Ramos (cell line): Measurements from ENCODE around the gene ATOH7.
"Not testable (repeated sequence)": the region's sequence is repeated elsewhere in the genome, so short reads cannot be mapped to it uniquely, and the experiment has no call there.

Source experiments
- in situ Hi-C: fragments of 300-500 bp; cut with MboI; formaldehyde crosslinking; loops from one replicate; pipeline ENCODE4 v1.14.3; 2022; ENCODE audit warnings: low sequenced_read_pairs; ENCODE audit not compliant: unreplicated experiment

ATOH7 gene

DNA sequence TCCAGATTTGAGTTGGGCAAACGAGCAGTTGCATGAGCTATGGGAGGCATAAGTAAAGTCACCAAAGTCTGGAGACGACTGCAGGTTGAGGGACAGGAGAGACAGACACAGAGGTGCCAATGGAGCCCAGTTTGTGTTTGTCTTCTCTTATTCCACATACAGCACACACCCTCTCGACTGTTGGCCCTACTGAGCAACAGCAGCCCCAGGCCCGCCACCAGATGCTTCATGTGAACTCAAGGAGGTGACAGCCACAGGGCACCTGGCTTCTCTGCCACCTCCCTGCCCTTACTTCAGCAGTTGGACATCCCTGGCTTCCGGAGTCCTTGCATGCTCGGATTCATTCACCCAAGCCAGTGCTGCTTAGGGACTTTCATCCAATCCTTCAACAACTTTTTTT lies 6.5 kb upstream of the ATOH7 start:
- in situ Hi-C loops = no loop called here

DNA sequence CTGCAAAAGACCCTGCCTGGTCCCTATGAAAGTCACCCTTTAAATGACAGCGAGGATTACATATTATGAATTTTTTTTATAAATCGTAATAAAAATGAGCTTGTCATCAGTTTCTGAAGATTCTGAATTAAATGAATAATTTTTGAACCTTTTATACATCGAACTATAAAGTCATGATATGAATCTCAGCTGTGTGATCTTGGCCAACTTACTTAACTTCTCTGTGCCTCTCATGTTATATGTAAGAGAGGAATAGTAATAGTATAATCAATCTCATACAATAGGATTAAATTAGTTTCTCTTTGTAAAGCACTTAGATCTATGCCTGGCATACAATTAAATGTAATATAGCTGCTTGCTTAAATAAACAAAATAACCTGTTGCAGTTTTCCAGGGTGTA lies 5.3 kb upstream of the ATOH7 start:
- in situ Hi-C loops = no loop called here

DNA sequence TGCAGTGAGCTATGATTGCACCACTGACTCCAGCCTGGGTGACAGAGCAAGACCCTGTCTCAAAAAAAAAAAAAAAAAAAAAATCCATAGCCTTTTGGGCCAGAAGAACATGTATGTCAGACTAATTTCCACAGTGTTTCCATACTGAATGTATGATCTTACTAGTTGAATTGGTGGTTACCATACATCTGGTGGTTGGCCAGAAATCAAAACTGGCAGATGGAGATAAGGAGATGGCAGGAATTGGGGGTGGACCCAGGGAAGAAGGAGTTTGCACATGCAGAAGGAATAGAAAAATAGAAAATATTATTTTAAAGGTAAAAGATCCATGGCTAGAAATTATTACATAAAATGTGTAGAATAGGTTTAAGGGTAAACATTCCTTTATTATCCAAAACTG lies 3.7 kb upstream of the ATOH7 start:
- in situ Hi-C loops = no loop called here

DNA sequence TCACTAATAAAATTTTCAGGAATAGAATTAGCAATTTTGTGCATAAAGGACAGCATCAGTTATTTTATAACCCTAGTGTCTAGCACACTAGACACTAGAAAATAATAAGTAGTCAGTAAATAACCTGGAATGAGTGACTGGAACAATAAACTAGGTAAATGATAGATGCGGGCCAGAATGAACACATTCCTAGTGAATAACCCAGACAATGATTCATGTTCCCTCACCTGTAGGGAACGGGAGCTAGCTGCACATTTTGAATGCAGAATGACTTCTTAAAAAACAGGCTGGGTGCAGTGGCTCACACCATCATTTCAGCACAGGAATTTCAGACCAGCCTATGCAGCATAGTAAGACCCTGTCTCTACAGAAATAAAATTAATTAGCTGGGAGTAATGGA lies 3.2 kb upstream of the ATOH7 start:
- in situ Hi-C loops = no loop called here

DNA sequence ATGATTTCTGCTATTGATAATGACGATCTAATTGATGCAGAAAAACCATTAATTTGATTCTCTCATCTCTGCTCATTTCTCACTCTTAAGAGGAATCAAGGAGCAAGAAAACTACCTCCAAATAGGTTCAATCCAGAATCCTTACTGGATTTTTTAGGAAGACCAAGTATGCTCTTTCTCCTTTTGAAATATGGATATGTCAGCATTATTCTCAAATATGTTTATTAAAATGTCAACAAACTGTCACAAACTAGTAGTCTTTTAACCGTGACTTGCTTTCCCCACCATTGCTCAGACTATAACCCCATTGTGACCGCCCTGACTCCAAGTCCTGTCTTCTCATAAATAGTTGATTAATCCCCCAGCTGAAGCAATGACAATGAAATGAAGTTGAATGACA lies 1.1 kb upstream of the ATOH7 start:
- in situ Hi-C loops = no loop called here

DNA sequence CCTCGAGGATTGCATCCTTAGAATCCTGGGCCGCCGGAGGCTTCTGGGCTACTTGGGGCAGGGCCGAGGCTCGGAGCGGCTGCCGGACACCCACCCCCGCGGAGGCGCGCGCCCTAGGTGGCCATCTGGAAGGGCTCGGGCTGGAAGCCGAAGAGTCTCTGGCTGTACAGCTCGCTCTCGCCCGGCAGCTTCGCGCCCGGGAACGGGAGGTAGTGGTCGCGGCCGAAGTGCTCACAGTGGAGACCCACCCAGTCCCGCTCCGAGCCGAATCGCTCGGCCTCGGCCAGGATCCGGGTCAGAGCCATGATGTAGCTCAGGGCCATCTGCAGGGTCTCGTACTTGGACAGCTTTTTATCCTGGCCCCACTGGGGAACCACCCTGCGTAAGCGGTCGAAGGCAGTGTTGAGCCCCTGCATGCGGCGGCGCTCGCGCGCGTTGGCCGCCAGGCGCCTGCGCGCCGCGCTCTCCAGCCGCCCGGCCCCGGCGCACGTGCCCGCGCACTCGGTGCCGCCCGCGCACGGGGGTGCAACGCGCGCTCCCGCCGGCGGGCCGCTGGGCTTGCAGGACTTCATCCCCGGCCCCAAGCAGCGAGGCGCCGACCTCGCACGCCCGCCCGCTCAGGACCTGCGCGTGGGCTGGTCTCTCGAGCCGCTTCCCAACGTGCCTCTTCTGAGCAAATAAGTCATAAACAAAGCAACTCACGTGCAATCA lies 652 bp downstream of the ATOH7 start:
- in situ Hi-C loops = no loop called here

DNA sequence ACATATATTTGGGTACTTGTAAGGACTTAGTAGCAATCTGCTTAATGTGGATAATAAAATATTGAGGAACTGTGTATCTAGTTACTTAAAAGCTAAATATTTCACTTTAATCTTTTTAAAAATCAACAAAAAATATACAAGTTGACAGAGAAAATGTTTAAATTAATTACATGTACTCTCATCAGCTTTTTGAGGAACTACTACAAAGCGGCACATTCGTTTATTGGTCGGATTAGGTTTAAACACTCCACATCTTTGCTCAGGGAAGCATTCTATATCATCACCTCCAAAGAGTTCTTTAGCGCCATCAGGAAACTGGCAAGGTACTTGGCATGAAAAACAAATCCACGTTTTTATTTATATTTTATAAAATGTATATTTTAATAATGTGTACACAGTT lies 1.6 kb downstream of the ATOH7 start:
- in situ Hi-C loops = no loop called here

DNA sequence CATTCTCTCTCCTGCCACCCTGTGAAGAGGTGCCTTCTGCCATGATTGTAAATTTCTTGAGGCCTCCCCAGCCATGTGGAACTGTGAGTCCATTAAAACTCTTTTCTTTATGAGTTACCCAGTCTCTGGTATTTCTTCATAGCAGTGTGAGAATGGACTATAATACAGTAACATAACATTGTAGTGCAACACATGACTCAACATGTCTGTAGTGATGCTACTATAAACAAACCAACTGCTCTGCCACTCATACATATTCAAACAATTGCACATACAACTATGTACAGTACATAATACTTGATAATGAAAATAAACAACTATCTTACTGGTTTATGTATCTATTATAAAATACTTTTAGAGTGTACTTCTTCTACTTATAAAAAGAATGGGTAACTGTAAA lies 7.1 kb downstream of the ATOH7 start:
- in situ Hi-C loops = no loop called here

DNA sequence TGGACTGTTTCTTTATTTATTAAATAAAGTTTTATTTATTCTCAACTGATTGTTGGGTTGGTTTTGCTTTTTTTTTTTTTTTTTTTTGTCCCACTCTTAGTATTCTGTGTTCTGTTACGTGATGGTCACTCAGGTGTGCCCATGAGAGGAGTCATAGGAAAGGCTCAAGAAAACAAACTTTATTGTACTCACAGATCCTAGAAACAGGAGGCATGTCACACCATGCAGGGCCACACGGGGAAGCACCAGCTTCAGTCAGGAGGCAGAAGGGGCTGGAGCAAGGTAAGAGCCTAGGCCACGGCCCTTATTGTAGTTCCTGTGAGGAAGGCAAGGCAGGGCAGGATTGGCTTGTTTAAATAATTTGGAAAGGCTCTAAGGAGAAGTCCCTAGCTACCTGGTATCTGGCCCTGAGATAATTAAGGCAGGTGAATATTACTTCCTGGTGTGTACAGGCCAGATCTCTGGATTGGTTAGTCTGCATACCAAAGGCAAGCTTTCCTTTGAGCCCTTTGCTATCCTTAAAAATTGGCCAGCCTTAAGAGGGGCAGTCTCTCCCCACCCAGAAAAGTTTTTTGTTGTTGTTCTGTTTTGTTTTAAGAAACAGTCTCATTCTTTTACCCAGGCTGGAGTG lies 8.3 kb downstream of the ATOH7 start:
- in situ Hi-C loops = no loop called here

DNA sequence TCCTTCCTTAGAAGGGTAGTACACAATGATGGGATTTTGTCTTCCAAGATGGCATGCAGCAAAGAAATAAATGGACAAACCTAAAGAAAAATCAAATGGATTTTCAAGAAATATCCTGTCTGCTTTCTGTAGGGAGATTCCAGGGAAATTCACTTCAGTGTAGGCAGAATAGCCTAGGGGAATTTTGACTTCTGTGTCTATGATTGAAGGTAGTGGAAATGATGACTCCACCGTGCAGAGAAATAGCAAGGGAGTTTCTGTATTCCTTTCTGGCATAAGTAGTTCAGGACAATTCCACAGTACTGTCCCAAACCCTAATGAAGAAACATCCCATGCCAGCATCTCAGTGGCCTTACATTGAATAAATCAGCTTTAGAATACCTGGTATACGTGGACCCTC lies 9.5 kb downstream of the ATOH7 start:
- in situ Hi-C loops = no loop called here

DNA sequence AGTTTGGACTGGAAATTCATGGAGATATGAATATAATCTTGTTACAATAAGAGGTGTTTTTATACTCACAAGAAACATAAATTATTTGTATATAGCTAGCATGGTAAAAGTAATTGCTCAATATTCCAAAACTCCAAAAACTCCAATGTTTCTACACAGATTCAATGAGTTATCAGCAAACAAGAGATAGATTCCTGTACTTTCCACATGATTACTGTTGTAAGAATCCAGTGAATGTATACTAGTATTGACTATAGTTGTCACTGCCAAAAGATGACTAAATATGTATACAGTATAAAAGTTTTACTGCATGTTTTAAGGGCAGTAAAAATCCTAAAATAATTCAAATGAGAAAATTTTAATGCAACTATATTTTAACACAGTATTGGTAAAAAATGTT lies 10.7 kb downstream of the ATOH7 start:
- in situ Hi-C loops = no loop called here

DNA sequence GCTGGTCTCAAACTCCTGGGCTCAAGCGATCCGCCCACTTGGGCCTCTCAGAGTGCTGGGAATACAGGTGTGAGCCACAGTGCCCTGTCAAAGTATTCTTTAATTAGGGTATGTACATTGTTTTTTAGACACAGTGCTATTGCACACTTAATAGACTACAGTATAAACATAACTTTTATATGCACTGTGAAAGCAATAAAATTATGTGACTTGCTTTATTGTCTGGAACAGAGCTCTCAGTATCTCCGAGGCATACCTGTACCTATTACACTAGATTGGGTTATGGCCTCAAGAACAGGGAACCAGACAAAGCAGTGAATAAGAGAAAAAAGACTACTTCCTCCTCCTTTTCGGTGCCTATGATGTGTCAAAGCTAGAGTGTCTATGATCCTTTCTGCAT lies 13.1 kb downstream of the ATOH7 start:
- in situ Hi-C loops = loop anchor here (5.0 kb wide), 1 partner anchor 79 kb away; no protein-coding TSS in a partner anchor

DNA sequence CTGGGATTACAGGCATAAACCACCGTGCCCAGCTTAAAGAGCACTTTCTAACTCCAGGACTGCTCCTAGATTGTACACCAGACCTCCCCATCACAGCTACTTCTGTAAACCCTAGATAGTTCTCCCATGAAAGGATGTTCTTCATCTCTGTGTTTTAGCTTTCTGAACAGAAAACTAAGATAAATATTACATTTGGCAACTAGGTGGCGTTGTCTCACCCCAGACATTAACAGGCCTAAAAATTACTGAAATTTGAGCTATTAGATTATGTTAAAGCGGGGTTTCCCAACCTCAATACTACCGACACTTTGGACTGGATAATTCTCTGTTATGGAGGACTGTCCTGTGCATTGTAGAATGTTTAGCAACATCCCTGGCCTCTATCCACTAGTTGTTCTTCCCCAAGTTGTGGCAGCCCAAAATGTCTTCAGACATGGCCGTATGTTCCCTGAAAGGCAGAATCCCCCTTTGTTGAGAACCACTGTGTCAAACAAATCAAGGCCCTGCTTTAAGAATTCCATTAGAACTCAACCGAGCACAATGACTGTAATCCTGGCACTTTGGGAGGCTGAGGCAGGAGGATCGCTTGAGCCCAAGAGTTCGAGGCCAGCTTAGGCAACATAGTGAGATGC lies 19.1 kb downstream of the ATOH7 start:
- in situ Hi-C loops = no loop called here

DNA sequence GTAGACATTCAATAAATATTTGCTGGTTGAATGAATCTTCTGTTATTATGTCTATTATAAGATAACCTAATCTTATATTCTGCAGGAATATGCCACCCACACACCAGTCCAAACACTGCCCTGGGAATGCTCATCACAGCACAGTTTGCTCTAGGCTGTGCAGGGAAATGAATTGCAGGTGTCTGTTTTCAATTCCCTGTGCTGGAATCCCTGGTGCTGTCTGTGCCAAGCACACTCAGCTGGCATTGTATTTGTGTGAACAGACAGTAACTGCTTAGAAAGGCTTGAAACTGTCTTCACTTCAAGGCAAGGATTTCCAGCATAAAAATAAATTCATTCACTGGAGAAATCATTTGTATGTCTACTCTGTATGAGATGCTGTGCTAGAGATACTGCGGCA lies 20.2 kb downstream of the ATOH7 start:
- in situ Hi-C loops = no loop called here

DNA sequence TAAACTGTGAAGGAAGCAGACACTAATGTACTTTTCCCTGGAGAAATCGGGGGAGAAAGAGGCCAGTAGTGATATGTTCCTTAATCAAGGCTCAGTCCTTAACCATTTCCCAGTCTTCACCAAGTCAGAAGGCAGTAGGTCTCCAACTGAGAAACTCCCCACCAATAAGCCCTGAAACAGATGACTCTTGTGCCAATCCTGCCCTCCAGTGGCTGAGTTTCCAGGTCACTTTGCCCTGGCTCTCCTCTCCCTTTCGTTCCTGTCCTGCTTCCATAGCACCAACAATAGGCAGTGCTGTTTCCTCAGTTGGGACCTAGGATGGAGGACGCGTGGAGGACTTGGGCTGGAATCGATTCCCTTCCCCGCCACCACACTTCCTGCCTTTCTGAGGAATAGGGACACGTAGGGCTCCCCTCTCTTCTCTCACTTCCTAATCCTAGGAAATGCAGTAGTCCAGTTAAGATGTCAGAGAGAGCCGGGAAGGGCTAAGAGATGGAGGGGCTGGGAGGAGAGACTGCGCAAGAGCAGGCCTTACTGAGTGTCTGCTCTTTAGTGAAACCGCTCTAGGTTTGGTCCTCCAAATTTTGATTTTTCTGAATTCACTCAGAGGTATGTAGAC lies 23.4 kb downstream of the ATOH7 start:
- in situ Hi-C loops = no loop called here

DNA sequence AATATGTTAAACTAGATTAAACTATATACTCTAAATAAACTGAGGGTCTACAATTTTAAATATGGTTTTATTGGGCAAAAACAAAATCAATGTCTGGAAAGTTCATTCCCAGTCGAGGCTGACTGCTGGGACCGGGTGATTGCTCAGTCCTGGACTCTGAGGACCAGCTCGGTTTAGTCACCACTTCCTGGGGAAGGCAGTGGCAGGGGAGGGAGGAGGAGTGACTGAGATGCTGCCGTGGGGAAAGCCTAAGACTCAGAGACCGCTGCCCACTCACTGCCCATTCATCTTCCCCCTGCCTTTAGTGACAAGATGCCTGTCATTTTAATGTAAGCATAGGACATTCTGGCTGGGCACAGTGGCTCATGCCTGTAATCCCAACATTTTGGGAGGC lies 29.0 kb downstream of the ATOH7 start:
- in situ Hi-C loops = no loop called here

DNA sequence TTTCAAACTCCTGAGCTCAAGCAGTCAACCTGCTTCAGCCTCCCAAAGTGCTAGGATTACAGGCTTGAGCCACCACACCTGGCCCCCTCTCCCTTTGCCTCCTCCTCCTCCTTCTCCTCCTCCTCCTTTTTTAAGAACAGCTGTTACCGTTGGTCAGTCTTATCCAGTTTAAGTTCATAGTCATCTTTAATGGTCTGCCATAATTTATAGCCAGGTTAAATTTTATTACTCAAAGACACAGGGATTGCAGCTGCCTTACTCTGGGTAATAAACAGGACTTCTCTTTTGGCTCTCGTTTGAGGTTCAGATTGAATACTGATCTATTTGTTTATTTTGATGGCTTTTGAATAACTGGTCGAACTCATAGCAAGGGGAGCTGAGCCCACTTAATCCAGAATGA lies 35.2 kb downstream of the ATOH7 start:
- in situ Hi-C loops = no loop called here

DNA sequence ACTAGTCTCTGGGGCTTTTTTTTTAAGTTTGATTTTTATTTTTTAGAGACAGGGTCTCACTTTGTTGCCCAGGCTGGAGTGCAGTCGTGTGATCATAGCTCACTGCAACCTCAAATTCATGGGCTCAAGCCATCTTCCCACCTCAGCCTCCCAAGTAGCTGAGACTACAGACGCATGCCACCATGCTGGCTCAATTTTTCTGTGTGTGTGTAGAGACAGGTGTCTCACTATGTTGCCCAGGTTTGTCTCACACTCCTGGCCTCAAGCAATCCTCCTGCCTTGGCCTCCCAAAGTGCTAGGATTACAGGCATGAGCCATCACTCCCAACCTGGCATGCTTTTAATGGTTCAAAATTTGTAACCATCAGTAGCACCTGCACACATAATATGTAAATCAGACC lies 36.1 kb downstream of the ATOH7 start:
- in situ Hi-C loops = not testable (repeated sequence)

DNA sequence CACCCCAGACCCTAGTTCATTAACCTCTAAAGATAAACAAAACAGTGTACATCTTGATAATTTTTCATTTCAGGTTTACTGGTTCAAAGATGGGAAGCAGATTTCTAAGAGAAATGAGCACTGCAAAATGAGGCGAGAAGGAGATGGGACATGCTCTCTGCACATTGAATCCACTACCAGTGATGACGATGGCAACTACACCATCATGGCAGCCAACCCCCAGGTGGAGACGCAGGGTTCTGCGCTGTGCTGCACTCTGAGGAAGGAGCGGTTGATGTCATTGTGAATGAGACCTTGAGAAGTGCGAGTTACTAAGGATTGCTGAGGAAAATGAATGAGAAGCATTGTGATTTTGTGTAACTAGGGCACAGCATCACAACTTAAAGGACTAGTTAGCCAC lies 37.6 kb downstream of the ATOH7 start:
- in situ Hi-C loops = no loop called here

DNA sequence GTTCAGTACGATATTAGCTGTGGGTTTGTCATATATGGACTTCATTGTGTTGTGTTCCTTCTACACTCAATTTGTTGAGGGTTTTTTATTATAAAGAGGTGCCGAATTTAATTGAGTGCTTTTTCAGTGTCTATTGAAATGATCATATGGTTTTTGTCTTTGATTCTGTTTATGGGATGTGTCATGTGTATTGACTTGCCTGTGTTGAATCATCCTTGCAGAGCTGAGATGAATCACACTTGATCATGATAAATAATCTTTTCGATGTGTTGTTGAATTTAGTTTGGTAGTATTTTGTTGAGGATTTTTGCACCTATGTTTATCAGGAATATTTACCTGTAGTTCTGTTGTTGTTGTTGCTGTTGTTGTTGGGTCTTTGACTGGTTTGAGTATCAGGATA lies 39.8 kb downstream of the ATOH7 start:
- in situ Hi-C loops = no loop called here

DNA sequence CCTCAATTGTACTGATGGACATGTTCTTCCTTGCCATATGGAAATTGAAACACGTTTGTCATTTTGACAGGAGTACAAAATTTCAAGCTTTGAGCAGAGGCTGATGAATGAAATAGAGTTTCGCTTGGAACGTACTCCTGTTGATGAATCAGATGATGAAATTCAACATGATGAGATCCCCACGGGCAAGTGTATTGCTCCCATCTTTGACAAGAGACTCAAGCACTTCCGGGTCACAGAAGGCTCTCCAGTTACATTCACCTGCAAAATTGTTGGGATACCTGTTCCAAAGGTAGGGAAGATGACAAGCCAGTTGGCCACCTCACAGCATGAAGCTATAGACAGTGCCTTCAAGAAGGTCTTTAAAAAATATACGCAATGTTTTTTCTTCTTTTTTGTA lies 43.1 kb downstream of the ATOH7 start:
- in situ Hi-C loops = no loop called here
